Measurements from ENCODE around the gene DAAM2. TPM values are rescaled to one million over a fixed set of nuclear protein-coding genes. Genes with fewer than 3 reads are reported as not detected.

Gene DAAM2
- total and polyA plus RNA-seq, 9 of the 15 experiments (the other 6 are each of a cell fraction or from before 2014, with no cell fraction given), result 0.01 to 0.07 TPM; not detected in 7

DNA sequence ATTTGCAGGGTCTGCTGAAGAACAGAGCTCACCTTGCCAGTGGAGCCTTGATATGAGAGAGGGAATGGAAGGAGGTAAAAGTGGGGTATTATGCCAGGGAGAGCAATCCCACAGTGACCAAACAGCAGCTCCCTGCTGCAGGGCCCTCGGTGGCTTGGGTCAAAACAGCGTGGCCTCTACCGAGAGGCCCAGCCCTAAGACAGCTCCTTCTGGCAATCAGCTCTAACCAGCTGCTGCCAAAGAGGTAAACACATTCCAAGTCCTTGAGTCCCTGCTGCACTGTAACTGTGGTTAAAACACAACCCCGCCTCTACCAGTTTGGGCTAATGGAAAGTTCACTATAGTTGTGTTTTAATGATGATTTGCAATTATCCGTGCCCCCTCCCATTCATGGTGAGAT, 1.4 kb upstream of the DAAM2 start:
- no peak for TF ChIP-seq PCBP1 (IDR thresholded peaks at IDR 0.05; ENCODE audit: low read depth, low read length, poor library complexity, severe bottlenecking)
- TF ChIP-seq CHD2 (IDR thresholded peaks at IDR 0.05; ENCODE audit: low read depth, low read length), result no peak
- TF ChIP-seq CREB1 (IDR thresholded peaks at IDR 0.05), result no peak
- TF ChIP-seq CREB1 (CRISPR knock-in tag; IDR thresholded peaks at IDR 0.05), result no peak
- no peak for TF ChIP-seq NR2C2 (CRISPR knock-in tag; IDR thresholded peaks at IDR 0.05)
- TF ChIP-seq NR2C2 (tag; IDR thresholded peaks at IDR 0.05), result no peak
- TF ChIP-seq, protein P1, sequence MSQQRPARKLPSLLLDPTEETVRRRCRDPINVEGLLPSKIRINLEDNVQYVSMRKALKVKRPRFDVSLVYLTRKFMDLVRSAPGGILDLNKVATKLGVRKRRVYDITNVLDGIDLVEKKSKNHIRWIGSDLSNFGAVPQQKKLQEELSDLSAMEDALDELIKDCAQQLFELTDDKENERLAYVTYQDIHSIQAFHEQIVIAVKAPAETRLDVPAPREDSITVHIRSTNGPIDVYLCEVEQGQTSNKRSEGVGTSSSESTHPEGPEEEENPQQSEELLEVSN (IDR thresholded peaks at IDR 0.05; ENCODE audit: borderline replicate concordance in 1 of 2, extremely low read depth in 1 of 2, insufficient read depth in 1 of 2, insufficient read length in 1 of 2, low read depth in 1 of 2, low read length in 1 of 2, poor library complexity in 1 of 2, severe bottlenecking in 1 of 2), result no peak
- TF ChIP-seq BDP1 (IDR thresholded peaks at IDR 0.05; ENCODE audit: insufficient read depth, insufficient read length), result no peak
- TF ChIP-seq NFATC3 (IDR thresholded peaks at IDR 0.05), result no peak
- no peak for TF ChIP-seq RHOXF2B (CRISPR knock-in tag; conservative IDR thresholded peaks at IDR 0.05)
- TF ChIP-seq POLR2AphosphoS5 (IDR thresholded peaks at IDR 0.05; ENCODE audit: control insufficient read depth, insufficient read depth, low read depth, low read length), result no peak
- TF ChIP-seq MAFF (IDR thresholded peaks at IDR 0.05; ENCODE audit: low read length), result no peak
- Histone ChIP-seq H3K36me3 (ENCODE audit: control insufficient read depth, insufficient read depth, low read length) (no peaks in the 10 kb centered on the region), H3K9me3 (replicated peaks; ENCODE audit: control insufficient read depth, insufficient read depth, low read depth, low read length) (no peaks in the 10 kb centered on the region), H3K9ac (ENCODE audit: insufficient read depth in 1 of 2, low read depth in 2 of 2, low read length in 2 of 2) (no peak overlapping the region), H3K4me2 (ENCODE audit: insufficient read depth, low read length) (no peak overlapping the region), H3K4me1 (replicated peaks in 1 of 2; ENCODE audit: control insufficient read depth in 2 of 2, insufficient read depth in 2 of 2, low read length in 2 of 2) (peaks cover 0 to 6% of the 10 kb centered on the region in 2 experiments; a peak in 1 of 5 replicates), H3K27me3 (ENCODE audit: control insufficient read depth in 2 of 2, insufficient read depth in 2 of 2, low read length in 2 of 2) (peaks cover 34 to 36% of the 10 kb centered on the region in 2 experiments), H3K9me1 (ENCODE audit: control insufficient read depth, insufficient read depth, low read length) (no peaks in the 10 kb centered on the region), H3K4me3 (no peak overlapping the region), H3K79me2 (ENCODE audit: control insufficient read depth, insufficient read depth, low read length) (no peaks in the 10 kb centered on the region), H4K20me1 (replicated peaks; ENCODE audit: control insufficient read depth, insufficient read depth, low read length) (peaks cover 4% of the 10 kb centered on the region; the same call in 1 of the 2 replicates), H3K27ac (ENCODE audit: extremely low read depth, low read depth, low read length) (no peak overlapping the region), H2AFZ (ENCODE audit: low read depth, low read length) (no peak overlapping the region)
- DNase-seq (ENCODE audit: extremely low read depth in 1 of 4, low spot score in 3 of 4) (no peak), FAIRE-seq (no peak), ATAC-seq (no peak; the same call in 2 of the 3 replicates)
- no TSS peak for BruUV-seq (replicated peaks)
- intact Hi-C loops (cut with micrococcal nuclease) (no loop called here), in situ Hi-C loops (cut with MboI) (no loop called here)
- POLR2A ChIA-PET, result no interaction called here
- CTCF ChIA-PET (ENCODE audit: low intra/inter-chr PET ratio), result no interaction called here
- 0% methylated on average over 5 of the region's 5 CpGs for WGBS (ENCODE audit: insufficient coverage, low coverage, missing lambda C conversion rate)
